SKM-1 treated with dmso at 0.1 percent for 144 hours (cell line): ENCODE measurements around the gene SIX2.
A peak's percentile ranks its signal among the peaks of the same experiment; 100 is the strongest.

Source experiments
- DNase-seq: peaks from one replicate; lab custom pipeline; 2025; ENCODE audit not compliant: unreplicated experiment; lab: John Stamatoyannopoulos, UW

Gene SIX2

DNA sequence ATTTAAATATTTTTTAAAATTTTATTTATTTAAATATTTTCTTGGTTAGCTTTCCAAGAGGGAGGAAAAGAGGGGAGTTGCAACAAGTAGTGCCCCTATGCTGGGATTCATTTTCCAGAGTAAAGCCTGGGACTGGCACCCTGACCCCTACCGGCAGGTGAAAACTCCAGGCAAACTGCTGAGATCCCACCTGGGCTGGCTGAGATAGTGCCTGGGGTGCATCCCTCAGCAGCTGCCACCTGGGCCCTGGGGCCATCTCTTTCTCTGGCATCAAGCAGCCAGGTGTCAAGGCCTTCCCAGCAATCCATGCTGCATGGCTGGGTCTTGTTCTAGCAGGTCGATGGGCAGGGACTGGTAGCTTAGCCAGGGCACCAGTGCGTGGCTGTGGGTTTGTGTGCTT, 6.6 kb downstream of the SIX2 start:
- no peak for DNase-seq

- DNase-seq = no peak
Observed at GRCh38 chr2:45001869-45002385, 7.3 kb downstream of the SIX2 start.

DNA sequence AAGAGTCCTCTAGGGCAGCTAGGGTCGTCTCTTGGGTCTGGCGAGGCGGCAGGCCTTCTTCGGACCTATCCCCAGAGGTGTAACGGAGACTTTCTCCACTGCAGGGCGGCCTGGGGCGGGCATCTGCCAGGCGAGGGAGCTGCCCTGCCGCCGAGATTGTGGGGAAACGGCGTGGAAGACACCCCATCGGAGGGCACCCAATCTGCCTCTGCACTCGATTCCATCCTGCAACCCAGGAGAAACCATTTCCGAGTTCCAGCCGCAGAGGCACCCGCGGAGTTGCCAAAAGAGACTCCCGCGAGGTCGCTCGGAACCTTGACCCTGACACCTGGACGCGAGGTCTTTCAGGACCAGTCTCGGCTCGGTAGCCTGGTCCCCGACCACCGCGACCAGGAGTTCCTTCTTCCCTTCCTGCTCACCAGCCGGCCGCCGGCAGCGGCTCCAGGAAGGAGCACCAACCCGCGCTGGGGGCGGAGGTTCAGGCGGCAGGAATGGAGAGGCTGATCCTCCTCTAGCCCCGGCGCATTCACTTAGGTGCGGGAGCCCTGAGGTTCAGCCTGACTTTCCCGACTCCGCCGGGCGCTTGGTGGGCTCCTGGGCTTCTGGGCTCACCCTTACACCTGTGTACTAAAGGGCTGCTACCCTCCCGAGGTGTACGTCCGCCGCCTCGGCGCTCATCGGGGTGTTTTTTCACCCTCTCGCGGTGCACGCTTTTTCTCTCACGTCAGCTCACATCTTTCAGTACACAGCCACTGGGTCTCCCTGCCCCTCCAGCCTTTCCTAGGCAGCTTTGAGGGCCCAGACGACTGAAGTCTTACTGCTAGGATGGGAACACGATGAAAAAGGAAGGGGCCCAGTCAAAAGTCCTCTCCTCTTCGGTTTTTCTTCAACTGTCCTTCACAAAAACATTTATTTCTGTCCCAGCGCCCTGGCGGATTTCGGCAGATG, 8.1 kb downstream of the SIX2 start:
- no peak for DNase-seq

DNA sequence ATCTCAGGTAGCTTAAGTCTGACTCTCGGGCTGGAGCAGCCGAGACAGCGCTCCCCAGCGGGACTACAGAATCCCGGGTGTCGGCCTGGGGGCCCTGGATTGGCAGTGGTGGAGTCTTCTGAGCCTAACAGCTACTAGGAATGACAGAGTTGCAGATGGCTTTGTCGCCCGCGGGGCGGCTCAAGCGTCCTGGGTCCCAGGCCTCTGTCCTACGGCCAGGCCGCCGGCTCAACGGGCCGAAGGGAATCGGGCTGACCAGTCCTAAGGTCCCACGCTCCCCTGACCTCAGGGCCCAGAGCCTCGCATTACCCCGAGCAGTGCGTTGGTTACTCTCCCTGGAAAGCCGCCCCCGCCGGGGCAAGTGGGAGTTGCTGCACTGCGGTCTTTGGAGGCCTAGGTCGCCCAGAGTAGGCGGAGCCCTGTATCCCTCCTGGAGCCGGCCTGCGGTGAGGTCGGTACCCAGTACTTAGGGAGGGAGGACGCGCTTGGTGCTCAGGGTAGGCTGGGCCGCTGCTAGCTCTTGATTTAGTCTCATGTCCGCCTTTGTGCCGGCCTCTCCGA, 8.8 kb downstream of the SIX2 start:
- DNase-seq = no peak

- DNase-seq = no peak
Observed at GRCh38 chr2:44999540-44999939, 9.7 kb downstream of the SIX2 start.

DNA sequence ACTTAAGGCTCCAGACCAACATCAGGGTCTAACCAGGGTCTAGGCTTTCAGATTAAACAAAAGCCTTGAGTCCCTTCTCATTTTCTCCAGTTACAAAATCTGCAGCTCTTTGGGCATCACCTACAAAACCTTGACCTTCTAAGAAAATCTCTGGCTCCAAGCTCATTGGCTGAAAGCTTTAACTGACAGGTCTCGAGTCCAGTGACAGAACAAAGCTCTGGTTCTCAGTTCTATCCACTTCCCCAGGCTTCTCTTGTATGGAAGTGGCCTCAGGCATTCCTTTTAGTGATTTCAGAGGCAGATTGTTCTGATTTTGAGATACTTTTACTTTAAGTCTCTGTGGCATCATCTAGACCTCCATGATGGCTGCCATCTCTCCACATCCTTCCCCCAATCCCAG, 11.3 kb downstream of the SIX2 start:
- DNase-seq = no peak

DNA sequence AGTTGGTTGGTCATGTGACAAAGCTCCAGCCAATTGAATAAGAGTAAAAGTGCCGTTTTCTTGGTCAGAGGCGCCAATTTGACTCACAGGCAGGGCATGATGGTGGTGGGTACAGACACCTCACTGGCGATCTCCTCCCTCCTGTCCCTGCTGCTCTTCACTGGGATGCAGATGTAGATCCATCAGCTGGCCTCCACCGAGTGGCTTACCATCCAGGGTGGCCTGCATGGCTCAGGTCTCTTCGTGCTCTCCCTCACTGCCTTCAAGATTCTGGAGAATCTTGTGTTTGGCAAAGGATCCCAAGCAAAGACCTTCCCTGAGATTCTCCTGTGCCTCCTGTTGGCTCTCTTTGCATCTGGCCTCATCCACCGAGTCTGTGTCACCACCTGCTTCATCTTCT, 12.9 kb downstream of the SIX2 start:
- DNase-seq = no peak

DNA sequence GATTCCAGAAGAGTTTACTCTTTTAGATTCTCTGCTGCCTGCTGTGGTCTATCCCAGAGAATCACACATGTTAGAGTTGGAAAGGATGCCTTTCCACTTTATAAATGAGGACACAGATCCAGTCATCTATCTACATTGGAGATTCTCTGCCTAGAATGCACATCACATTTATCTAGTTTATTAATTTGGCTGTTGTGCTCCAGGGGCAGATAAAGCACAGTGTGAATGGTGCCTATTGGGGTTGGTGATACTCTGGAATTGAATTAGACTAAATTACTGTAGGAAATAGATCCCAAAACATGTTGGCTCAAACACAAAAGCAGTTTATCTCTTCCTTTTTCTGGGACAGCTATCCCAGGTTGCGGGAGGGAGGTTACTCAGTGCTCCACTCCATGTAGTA, 14.9 kb downstream of the SIX2 start:
- DNase-seq = no peak

DNA sequence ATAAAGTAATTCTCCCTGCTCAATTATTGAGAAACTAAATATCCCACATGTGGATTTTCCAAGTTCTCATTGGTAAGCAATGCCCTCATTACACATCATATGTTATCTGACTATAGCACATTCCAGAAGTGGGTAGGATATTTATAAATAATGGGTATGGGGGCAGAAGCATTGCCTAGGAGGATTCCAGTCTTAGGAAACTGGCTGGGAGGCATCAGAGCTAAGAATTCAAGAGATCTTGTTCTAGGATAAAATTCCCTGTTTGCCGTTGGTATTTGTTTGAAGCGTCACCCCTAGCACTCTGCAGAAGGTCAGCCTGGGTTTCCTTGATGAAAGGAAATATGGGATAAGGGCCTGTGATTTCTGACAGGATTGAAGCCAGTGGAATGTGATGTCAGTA, 20.1 kb downstream of the SIX2 start:
- DNase-seq = no peak

GRCh38 chr2:44983836-44984604, 25.2 kb downstream of the SIX2 start:
- DNase-seq = peak; percentile 6

GRCh38 chr2:44981714-44982108, 27.5 kb downstream of the SIX2 start:
- peak; percentile 55 for DNase-seq

- no peak for DNase-seq
Observed at GRCh38 chr2:44980751-44981713, 28.2 kb downstream of the SIX2 start.

DNA sequence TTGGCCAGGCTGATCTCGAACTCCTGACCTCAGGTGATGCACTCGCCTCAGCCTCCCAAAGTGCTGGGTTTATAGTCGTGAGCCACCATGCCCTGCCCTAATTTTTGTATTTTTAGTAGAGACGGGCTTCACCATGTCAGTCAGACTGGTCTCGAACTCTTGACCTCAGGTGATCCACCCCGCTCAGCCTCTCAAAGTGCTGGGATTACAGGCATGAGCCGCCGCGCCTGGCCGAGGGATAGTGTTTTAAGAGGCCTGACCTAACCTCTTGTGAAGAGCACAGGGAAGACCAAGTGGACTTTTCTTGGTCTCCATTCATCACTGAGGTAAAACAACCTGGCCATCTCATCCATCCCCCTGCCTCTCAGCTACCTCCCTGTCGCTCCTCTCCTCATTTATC, 29.7 kb downstream of the SIX2 start:
- no peak for DNase-seq

DNA sequence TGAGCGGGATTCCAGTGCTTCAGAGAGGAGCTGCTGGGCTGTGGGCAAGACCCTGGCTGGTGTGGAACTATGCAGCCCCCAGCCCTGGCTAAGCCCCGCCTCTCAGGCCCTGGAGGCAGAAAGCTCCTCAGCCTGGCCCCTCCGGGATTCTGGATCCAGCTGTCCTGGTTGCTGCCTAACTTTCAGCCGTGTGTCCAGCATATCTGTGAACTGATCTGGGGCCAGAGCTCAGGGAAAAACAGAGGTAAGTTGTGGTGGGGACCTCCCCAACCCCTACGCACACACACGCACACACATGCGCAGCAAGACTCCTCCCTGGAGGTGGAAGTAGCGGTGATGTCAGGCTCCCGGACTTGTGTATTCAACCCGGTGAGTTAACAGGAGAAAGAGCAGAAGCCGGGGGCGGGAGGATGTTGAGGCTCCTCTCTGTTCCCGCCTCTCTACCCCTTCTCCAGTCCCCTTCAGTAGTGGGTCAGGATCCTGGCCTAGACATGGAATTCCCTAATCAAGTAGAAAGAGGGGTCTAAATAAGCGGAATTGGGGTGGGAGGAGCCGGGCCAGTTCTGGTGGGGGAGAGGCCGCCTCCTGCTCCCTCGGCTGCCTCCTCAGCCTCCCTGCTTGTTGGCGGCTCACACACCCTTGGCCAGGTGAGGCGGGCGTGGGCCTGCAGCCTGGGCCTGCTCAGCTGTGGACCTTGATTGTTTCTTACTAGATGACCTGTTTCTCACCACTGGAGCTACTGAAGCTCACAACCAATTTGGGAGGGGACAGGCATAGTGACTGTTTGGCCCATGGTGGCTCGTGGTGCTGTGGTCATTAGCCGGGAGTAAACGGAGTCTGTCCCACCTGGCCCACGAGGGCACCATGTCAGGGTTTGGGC, 33.4 kb downstream of the SIX2 start:
- DNase-seq = no peak

DNA sequence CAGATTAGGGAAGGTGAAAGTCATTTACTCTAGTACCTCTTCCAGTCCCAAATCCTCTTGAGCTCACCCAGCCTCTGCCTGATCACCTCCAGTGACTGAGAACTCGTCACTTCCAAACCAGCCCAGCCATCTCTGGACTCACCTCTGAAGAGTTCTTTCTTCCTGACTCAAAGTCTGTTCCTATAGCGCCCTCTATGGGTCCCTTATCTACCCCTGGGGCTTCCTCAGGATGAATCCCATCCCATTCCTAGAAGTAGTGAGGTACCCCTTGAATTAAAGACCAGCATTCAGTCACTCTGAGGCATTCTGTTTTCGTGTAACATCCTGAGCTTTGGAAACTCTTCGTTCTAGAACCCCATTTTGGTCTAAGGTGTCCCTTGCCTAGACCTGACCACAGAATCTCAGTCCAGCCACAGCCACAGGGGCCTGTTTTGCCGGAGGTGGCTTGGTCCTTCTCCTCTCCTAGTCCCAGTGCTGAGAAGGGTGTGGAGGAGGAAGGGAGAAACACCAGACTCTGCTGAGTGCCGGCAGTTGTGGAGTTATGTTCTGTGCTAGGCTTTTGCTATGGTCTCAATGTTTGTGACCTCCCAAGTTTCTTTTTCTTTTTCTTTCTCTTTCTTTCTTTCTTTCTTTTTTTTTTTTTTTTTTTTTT, 35.1 kb downstream of the SIX2 start:
- DNase-seq = peak; percentile 50

- DNase-seq = no peak
Observed at GRCh38 chr2:44972771-44973535, 36.3 kb downstream of the SIX2 start.

DNA sequence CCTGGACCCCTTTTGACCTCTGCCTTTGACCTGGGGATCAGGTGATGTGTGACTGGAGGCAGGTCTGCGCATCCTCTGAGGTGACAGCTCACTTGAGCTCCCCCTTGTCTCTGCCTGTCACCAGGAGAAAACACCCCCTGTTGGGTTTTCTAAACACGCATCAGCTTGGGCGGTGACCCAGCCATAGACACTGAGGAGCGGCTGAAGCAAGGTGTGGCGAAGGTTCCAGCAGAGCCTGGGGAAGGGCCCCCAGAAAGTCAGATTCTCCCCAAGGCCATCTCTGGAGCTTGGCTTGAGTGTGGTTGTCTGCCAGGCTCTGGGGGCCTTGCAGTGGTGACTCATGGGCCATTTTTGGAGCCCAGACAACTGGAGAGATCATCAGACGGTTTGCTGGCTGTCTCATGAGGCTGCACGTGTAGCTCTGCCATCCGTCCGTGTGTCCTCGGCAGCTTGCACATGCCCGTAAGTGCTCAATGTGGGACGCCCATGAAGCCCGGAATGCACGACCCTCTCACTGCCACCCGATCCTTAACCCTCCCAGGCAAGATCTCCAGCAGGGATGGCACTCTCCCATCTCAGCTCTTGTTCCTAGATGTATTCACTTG, 38.3 kb downstream of the SIX2 start:
- DNase-seq = no peak

GRCh38 chr2:44969936-44970335, 39.3 kb downstream of the SIX2 start:
- no peak for DNase-seq
